Measurements from ENCODE around the gene L3MBTL4.

Gene L3MBTL4

DNA sequence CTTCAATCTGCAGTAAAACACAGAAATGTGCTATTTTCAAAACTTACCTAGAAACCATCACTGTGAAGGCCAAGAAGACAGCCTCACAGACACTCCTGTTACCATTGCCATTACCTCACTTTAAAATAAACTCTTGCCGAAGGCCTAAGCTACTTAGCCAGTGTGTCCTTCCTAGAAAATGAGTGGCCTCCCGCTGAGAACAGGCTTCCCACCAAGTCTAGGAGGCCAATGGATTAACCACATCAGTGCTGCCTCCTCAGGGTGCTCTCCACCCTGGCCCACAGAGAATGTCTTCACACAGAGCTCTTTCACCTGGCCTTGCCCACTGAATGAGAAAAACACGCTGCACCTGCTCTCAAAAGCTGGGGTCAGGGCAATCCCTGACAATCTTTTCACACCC is 47.5 kb downstream of the L3MBTL4 start:
- in situ Hi-C loops (cut with MboI; ENCODE audit: low sequenced_read_pairs): no loop called here

DNA sequence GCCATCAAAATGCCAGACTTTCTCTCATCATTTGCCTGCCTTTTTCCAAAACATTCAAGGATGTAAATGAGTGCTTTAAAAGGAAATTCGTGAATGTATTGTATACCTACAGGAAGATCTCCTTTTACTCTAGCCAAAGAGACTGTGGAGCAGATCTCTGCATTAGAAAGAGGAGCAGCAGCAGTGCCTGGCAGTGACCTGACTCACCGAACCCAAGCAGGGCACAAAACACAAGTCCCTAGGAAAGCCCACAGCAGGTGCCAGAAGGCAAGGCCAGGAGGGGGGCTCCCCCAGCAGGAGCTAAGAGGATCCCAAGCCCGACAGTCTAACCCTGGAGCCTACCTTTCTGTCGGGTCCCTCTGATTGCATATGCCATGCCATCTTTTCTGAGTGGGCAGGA is 47.9 kb downstream of the L3MBTL4 start:
- in situ Hi-C loops (cut with MboI; ENCODE audit: low sequenced_read_pairs): no loop called here

DNA sequence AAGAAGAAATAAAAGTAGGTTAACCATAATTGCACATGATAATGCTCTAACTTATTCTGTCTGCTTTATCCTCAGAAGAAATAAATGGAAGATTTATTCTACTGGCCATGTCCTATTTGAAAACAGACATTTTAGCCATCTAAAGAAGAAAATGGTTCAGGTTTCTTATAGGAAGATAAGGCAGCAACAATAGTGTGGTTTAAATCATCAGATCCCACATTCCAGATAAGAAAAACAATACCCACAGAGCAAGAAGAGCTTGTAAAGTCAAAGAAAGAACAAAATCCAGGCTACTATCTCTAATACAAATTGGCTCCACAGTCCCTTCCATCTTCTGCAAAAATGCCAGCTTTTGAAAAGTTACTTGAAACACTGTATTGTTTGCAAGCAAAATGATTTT is 49.3 kb downstream of the L3MBTL4 start:
- in situ Hi-C loops (cut with MboI; ENCODE audit: low sequenced_read_pairs): no loop called here

DNA sequence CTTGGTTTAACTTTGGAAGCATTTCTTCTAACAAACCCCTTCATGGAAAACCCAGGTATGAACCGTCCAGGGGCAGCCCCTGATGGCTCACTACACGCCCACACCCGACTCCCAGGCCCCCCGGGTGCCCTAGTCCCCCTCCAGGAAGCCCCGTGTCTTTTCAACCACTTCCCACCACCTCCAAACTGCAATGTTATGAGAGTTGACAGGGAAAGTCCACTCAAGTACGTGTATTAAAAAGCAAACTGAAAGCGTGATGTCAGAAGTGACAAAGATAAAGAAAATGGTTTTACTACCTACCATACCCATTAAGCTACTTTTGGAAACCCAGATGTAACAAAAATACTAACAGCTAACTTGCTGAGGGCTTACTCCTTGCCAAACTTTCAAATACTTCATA is 51.5 kb downstream of the L3MBTL4 start:
- in situ Hi-C loops (cut with MboI; ENCODE audit: low sequenced_read_pairs): no loop called here

DNA sequence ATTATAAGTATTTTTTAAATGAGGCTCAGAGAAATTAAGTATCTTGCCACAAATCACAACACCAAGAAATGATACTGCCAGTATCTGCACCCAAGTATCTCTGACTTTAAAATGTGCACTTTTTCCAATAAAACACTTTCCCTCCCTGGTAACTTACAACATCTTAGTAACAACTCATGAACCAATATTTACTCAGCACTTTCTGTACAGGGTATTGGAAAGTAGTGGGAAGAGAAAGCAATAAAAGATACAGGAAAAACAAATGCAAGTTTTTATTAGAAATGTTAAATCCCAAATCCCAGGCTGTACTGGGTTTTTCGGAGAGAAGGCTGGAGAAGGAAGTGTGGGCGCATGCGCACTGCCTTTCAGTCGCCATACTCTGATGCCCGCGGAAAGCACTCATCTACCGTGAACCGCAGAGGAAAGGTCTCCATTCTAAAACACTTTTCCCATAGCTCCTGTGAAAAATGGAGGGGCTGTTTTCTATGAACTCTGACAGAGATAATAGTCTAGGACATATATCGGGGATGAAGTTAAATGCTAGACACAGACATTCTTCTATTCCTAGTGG is 52.1 kb downstream of the L3MBTL4 start:
- in situ Hi-C loops (cut with MboI; ENCODE audit: low sequenced_read_pairs): no loop called here

DNA sequence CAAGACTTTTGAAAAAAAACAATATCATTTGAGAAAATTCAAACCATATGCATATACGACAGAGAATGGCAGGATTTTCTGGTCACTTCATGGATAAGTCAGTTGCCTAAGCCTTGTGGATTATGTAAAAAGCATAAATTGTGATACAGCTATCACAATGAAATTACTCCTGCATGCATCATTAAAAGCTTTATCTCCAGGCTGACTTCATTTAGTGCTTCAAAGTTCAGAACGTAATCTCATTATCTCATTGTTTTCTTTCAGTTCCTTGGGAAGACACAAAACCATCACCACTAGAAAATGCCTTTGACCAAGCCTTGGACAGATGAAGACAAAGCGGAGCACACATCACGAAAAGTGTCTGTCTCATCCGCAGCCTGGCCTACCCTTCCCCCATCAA is 57.0 kb downstream of the L3MBTL4 start:
- in situ Hi-C loops (cut with MboI; ENCODE audit: low sequenced_read_pairs): no loop called here

DNA sequence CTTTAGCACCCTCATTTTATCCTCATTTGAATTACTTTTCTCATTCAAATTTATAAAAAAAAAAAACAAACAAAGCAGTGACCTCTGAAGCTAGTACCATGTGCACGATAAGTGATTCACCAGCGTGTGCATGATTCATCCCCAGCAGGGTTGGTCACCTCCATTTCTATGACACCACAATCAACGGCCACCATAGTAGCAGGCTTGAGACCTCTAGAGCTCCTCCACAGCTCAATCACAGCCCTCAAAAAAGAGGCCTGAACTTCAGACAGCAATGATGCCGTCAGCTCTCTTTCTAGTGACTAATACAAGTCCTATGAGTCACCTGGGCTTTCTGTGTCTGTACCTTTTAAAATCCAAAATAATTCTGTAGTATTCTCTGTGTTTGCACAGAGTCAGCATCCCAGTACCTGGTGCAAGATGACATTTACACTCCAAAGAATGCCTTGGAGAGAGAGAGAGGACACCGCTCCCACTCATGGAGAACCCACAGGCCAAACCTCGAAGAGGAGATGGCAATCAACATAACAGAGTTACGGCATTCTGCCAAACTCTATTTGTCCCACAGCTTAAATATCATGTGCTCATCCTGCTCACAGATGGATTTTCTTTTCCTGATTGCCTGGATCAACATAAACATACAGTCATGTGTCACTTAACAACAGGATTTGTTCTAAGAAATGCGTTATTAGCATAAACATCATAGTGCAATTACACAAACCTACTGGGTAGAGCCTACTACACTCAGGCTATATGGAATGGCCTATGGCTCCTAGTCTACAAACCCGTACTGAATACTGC is 58.7 kb downstream of the L3MBTL4 start:
- in situ Hi-C loops (cut with MboI; ENCODE audit: low sequenced_read_pairs): no loop called here

DNA sequence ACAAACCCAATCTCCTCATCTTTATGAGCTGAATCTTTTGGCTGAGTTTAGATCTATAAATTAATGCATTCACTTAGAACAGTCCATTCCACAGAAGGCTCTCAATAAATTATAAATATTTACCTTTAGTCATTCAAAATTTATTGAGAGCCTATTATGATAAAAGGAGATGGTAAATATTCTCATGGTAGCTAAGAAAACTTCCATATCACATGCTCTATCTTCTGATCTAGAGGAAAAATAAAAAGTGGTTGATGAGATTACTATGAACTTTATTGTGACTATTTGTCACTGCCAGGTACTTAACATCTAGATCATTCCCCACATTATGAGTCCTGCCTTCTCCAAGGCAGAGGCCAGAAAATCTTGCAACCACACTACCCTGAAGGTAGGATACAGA is 62.4 kb downstream of the L3MBTL4 start:
- in situ Hi-C loops (cut with MboI; ENCODE audit: low sequenced_read_pairs): no loop called here

DNA sequence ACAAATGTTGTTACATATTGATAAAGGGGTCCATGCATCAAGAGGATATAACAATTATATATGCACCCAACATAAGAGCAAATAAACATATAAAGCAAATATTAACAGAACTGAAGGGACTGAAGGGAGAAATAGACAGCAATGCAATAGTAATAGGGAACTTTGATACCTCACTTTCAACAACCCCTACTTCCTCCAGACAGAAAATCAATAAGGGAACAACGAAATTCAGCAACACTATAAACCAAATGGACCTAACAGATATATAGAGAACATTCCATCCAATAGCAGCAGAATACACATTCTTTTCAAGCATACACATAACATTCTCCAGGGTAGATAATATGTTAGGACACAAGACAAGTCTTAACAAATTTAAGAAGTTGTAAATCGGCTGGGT is 71.7 kb downstream of the L3MBTL4 start:
- in situ Hi-C loops (cut with MboI; ENCODE audit: low sequenced_read_pairs): no loop called here

DNA sequence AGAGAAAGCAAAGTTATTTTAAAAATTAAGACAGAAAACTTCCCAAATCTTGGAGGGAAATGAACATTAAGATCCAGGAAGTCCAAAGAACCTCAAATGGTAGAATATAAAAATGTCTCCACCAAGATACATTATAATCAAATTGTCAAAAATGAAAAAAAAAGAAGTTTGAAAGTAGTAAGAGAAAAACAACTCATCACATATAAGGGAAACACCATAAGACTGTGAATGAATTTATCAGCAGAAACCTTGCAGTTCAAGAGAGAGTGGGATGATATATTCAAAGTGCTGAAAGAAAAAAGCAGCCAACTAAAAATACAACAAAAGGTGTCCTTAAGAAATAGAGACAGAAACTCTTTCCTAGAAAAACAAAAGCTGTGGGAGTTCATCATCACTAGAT is 73.0 kb downstream of the L3MBTL4 start:
- in situ Hi-C loops (cut with MboI; ENCODE audit: low sequenced_read_pairs): no loop called here

DNA sequence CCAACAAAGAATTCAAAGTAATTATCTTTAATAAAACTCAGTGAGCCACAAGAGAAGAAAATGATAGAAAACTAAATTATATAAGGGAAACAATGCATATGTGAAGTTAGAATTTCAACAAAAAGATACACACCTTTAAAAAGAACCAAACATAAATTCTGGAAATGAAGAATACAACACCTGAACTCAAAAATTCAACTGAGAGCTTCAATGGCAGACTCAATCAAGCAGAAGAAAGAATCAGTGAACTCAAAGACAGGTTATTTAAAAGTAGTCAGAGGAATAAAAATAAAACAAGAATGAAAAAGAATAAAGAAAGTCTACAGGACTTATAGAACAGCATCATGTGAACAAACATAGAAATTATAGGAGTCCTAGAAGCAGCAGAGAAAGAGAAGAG is 73.4 kb downstream of the L3MBTL4 start:
- in situ Hi-C loops (cut with MboI; ENCODE audit: low sequenced_read_pairs): no loop called here

DNA sequence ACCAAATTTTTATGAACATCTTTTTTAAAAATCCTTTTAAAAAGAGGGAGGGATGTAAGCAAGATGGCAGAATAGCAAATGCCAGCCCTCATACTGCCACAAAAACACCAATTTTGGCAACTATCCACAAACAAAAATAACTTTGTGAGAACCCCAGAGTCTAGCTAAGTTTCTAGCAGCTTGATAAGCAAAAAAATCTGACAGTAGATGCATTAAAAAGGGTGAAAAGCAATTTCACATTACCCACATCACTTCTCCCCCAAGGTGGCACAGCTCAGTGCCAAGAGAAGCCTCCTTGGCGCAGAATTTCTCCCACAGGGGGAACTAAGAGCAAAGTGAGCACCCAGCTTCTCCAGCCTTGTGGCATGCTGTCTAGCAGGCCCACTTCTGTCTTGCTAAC is 74.6 kb downstream of the L3MBTL4 start:
- in situ Hi-C loops (cut with MboI; ENCODE audit: low sequenced_read_pairs): no loop called here

DNA sequence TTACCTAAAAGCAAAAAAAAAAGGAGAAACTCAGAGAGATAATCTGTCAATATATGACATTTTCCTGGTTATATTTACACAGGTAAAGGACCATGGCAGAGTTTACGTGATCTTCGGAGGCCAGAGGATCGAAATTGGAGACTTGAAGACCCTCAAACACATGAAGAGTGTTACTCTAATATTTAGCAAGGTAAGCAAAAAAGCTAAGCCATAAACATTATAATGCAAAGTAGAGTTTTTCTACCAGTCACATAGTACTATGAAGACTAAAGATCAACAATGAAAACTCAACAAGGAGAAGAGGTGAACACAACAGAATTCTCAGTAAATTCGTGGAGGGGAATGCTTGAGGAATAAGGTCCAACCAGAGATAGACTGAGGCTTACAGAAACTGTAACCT is 78.5 kb downstream of the L3MBTL4 start:
- in situ Hi-C loops (cut with MboI; ENCODE audit: low sequenced_read_pairs): no loop called here

DNA sequence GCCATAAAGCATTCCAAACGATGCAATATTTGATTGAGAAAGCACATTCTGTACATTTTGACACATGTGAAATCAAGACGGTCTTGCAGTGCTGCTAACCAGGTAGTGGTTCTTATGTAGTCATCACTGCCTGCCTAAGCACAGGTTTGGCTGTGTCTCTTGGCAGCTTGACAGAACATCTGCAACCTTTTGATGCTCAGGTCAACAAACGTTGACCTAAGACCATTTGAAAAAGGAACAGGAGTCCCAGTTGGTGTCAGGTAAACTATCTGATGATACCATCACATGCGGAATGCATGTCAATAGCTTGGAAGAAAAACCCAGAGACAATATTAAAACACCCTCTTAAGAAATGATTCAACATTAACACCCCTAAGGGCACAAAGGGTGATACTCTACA is 80.7 kb downstream of the L3MBTL4 start:
- in situ Hi-C loops (cut with MboI; ENCODE audit: low sequenced_read_pairs): no loop called here

DNA sequence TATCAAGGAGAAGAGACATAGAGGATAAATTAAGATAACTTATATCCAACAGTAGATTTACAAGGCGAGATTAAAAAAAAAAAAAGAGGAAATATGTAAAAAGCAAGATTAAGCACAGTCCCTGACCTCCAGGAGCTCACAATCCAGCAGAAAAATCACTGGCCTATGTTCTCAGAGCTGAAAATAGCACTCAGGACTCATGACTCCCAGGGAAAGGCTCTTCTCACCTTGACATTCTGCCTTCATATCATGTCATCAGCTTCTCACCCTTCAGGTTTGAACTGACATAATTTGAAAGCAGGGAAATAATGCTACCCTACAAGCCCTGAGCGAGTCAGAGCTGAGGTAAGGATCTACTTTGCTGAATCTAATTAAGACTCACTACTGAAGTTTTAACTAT is 82.8 kb downstream of the L3MBTL4 start:
- in situ Hi-C loops (cut with MboI; ENCODE audit: low sequenced_read_pairs): no loop called here

DNA sequence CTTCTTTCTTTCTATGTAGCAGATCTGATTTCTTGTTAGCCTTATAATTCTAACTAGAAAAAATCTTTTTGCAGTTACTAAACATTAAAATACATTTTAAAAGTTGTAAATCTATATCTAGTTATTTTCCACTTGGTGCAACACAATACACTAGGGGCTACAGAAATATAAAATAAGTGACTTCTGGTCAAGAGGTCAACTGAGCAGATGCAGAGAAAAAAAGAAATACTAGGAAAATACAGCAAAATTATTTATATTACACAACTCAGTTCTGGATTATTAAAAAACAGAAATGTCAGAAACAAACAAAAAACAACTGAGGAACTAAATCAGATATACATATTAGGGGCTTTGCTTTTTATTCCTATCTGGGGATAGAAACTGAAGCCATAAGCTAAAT is 83.9 kb downstream of the L3MBTL4 start:
- in situ Hi-C loops (cut with MboI; ENCODE audit: low sequenced_read_pairs): no loop called here

DNA sequence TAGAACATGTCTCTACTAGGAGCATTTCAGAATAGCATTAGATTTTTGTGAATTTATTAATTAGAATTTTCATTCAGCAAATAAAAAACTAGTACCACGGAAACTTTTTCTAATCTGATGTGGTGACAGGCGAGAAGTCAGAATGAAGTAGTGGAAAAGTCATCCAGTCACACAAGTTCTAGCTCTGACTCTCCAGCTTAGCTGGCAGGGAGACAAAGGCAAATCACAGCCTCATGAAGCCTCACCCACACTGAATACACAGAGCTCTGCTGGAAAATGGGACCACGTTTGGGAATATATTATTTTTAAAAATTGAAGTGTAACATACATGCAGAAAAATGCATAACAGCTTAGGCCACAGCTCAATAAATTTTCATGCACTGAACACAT is 86.1 kb downstream of the L3MBTL4 start:
- in situ Hi-C loops (cut with MboI; ENCODE audit: low sequenced_read_pairs): no loop called here

DNA sequence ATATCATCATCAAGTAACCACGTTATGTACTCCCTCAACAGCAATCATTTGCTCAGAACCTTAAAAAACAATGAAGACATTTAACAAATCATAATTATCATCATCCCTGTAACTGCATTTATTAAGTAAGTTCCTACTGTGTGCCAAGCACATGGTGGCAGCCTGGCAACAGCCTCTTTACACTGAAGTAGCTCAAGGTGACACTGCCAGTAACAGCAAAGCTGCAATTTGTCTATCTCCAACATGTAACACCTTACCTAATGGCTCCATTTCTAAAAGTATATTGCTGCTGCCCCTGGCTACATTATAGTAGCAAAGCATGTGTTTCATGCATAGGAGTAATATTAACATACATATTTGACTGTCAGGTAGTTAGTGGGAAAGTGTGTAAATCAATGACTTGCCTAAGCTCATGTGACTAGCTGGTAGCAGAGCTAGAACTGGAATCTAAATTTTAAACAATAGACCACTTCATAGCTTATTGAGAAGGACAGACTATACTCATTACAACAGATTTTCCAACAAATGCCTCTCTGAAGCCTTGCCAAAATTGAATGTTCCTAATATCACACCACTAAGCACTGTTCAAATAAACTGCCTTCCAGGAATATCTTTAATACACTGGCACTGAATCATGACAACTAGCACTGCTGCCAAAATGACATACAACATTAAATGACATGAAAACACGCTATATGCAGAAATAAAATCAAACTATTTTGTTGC is 86.7 kb downstream of the L3MBTL4 start:
- in situ Hi-C loops (cut with MboI; ENCODE audit: low sequenced_read_pairs): no loop called here

DNA sequence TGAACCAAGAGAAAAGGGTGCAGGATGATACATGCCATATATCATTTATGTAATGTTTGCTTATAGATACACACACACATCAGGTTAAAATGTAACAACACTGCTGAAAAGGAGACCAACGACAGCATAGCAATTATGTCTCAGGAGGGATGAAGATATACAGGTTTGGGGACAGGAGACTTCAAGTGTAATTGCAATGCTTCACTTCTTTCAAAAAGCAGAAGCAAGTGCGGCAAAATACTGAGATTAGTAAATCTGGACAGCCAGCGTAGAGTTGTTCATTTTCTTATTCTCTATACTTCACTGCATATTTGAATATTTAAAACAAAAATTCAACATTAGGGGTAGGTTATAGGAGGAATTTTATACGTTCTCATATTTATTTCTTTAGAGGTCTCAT is 87.2 kb downstream of the L3MBTL4 start:
- in situ Hi-C loops (cut with MboI; ENCODE audit: low sequenced_read_pairs): no loop called here

DNA sequence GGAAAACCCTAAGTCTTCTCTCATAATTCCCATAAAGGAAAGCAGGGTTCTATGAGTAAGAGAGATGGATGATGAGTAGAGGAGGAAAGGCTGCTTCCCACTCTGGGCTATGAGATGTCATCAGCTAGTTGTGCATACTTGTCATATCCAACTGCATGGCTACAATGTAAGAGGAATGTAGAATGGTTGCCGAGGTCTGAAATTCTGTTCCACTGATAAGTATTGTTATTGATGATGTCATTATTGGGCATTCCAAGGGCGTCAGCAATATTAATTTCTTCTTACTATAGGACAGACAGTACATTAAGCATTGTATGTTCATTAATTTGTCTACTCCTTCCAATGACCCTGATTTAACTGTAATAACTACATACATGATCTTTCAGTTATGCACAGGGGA is 88.1 kb downstream of the L3MBTL4 start:
- in situ Hi-C loops (cut with MboI; ENCODE audit: low sequenced_read_pairs): no loop called here

DNA sequence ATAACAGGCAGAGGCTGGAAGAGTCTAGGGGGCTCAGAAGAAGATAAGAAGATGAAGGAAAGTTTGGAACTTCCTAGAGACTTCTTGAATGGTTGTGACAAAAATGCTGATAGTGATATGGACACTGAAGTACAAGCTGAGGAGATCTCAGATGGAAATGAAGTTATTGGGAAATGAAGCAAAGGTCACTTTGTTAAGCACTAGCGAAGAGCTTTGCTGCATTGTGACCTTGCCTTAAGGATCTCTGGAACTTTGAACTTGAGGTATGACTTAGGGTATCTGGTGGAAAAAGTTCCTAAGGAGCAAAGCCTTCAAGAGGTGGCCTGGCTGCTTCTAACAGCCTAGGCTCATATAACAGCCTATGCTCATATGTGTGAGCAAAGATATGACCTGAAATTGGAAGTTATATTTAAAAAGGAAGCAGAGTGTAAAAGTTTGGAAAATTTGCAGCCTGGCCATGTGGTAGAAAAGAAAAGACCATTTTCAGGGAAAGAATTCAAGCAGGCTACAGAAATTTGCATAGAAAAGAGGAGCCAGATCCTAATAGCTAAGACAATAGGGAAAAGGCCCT is 91.3 kb downstream of the L3MBTL4 start:
- in situ Hi-C loops (cut with MboI; ENCODE audit: low sequenced_read_pairs): no loop called here
